Kidney glomerular epithelial cell (primary cell): ENCODE results near the gene AJM1.
"Not testable (repeated sequence)": the region's sequence is repeated elsewhere in the genome, so short reads cannot be mapped to it uniquely, and the experiment has no call there.

Experiments used
- DNase-seq: peaks from one replicate; lab custom pipeline; 2025; lab: John Stamatoyannopoulos, UW

AJM1 gene

DNA sequence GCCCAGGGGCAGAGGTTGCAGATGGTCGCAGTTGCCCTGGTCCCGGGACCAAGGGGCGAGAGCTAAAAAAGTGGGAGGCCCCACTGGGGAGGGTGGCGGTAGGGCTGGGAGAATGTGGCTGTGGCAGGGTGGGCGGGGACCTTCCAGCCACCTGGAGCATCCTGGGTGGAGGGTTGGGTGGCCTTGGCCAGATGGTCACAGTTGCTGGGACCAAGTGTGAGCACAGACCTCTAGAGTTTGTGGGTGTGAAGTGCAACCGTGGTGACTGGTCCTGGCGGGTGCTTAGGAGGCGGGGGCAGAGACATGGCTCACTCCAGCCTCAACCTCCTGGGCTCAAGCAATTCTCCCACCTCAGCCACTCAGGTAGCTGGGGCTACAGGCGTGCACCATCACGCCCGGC, 38.4 kb downstream of the AJM1 start:
- DNase-seq = no peak

DNA sequence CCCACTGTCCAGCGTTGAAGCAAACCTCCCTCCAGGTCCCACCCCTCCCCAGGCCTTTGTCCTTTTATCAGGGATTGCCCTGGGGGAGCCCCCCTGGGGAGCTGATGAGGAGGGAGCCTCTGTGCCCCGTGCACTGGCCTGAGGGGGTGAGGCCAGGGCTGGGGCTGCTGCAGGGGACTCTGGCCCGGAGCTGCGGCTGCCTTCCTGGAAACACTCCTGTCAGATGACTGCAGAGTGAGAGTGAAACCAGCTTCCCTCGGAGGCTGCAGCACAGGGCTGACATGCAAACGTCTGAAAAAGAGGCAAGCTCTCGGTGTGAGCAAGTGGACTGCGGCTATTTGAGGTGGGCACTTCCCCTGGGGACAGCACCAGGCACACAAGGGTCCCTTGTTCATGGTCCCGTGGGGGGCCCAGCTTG, 39.4 kb downstream of the AJM1 start:
- DNase-seq = no peak

DNA sequence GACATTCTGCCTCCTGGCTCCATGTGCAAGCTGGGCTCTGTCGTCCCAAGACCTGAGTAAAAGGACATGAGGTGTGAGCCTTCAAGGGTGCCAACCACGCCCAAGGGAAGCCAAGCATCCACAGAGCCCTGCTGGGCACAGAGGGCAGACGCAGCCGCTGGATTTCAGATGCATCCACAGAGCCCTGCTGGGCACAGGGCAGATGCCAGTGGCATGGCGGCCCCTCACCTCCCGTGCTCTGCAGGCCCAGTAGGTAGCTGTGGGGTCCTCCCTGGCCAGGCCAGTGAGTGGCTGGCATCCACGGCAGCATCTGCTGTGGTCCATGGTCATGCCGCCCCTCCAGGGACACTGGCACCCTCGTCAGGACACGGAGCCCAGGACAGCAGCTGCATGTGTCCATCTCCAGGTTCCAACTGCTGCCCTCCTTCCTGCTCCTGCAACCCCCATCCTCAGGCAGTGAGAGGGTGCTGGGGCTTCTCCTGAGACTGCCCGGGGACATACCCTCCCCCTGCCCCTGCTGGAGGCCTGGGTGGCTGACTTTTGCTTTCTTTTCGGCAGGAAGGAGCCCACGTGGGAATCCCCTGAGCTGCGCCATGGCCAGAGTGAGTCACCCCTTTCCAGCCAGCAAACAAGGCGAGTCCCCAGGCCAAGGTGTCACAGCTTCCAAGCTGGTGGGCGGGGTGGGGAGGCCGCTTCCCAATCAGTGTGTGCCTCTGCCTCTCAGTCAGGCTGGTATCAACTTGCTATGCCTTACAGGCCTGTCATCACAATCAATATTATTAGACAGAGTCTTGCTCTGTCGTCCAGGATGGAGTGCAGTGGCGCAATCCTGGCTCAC, 40.0 kb downstream of the AJM1 start:
- peak; percentile 72 for DNase-seq

DNA sequence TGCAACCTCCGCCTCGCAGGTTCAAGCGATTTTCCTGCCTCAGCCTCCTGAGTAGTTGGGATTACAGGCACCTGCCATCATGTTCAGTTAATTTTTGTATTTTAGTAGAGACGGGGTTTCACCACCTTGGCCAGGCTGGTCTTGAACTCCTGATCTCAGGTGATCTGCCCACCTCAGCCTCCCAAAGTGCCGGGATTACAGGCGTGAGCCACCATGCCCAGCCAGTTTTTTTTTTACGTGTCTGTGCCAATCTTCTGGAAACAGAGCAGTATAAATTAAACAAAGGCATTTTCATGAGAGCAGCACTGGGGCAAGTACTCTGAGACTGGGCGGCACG, 40.6 kb downstream of the AJM1 start:
- DNase-seq = not testable (repeated sequence)

DNA sequence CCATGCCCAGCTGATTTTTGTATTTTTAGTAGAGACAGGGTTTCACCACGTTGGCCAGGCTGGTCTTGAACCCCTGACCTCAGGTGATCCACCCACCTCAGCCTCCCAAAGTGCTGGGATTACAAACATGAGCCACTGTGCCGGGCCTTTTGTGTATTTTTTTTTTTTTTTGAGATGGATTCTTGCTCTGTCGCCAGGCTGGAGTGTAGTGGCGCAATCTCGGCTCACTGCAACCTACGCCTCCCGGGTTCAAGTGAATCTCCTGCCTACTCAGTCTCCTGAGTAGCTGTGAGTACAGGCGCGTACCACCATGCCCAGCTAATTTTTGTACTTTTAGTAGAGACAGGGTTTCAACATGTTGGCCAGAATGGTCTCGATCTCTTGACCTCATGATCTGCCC, 41.4 kb downstream of the AJM1 start:
- not testable (repeated sequence) for DNase-seq

DNA sequence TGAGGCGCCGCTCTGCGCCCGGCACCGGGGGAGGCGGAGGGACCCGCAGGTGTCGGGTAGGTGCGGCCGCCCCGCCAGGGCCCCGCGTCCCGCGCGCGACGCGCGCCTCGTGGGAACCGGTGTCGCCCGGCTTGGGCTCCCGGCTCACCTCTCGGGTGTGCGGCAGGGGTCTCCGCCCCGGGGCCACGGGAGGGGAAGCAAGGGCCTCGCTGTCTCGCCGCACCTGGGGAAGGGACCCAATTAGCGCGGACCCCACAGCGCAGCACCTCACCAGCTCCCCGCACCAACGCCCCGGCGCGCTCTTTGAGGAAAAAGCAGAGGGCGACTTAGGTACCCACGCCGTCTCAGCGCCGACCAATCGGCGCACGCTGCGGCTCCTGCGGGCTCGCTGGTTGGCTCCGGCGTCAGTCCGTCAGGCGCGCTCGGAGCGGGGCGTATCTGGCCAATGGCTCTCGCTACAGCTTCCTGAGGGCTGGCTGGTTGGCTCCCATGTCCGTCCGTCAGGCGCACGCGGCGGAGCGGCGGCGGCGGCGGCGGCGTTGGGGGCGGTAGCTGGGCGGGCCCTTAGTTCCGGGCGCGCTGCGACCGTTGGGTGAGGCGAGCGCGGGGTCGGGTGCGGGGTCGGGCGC, 43.8 kb downstream of the AJM1 start, which contains the start of gene TRAF2:
TSS of gene TRAF2 (plus strand) at position 567 of the 629 bp plus-strand sequence. CDS start 12,225 bp downstream, outside the sequence.
- peak; percentile 91 for DNase-seq

DNA sequence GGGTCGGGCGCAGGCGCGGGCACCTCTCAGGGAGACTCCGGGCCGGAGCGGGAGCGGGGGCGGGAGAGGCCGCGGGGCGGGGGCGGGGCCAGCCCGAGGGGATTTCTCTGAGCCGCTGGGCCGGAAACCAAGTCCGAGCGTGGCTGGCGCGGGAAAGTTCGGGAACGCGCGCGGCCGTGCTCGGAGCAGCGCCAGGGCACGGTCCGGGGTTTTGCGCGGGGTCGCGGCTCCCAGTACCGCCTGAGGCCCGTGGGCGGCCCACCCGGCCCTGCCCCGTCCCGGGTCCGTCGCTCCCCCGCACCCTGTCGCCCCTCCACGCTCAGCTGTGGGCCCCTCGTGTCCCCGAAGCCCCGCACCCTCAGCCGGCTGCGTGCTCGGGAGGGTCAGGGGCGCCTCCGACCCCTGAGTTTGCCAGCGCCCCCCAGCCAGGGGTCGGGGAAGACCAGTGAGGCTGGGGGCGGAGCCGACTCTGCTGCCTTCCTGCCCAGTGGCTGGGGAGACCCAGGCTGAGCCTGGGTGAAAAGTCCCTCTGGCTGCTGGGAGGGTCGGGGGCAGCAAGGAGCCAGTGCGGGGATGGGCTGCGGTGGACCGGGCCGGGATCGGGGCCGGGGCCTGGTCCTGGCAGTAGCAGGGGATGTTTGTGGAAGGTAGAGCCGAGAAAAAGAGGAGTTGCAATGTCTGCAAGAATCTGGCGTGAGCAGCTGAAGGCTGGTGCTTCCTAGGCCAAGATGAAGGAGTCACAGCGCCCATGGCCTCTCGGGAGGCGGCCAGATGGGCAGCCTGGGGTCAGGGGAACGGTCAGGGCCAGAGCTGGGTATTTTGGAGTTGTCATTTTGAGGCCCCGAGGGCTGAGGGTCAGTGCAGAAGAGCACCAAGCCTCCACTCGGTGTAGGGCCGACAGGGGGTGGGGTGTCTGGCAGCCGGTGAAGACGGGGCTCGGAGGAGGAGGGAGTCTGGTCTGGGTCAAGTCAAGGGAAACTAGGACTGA, 44.6 kb downstream of the AJM1 start:
- no peak for DNase-seq

DNA sequence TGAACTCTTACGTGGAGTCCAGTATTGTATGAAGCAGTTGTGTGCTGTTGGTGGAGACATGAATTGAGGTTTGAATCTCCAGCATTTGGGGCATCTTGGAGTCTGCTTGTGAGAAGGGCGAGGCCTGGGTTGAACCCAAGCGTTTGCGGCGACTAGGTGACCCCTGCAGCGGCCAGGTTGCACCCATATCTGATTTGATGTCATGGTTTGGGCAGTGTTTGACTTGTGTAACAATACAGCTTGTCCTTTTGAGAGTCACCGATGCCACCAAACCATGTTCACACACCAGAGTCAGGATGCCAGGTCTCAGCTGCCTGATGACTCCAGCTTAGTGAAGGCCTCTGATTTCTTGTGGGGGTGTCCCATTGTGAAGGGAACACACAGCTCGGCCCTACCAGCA, 46.2 kb downstream of the AJM1 start:
- no peak for DNase-seq

DNA sequence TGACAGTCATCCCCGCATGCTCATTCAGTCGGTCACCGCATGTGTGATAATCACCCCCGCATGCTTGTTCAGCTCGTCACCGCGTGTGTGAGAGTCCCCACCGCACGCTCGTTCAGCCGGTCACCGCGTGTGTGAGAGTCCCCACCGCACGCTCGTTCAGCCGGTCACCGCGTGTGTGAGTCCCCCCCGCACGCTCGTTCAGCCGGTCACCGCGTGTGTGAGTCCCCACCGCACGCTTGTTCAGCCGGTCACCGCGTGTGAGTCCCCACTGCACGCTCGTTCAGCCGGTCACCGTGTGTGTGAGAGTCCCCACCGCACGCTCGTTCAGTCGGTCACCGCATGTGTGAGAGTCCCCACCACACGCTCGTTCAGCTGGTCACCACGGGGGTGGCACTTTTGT, 47.6 kb downstream of the AJM1 start:
- DNase-seq = no peak

DNA sequence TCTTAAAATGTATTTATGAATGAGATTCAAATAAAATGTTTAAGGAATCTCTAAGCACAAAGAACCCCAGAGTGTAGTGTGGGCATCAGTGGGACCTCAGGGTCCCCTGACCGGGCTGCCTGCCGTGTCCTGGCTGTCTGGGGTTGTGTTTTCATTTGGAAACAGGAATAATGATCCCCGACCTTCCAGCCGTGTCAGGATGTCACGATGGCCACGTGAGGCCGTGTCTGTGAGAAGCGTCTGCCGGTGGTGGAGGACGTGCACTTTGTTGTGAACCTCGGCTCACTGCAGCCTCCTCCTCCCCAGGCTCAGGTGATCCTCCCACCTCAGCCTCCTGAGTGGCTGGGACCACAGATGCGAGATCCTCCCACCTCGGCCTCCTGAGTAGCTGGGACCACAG, 48.4 kb downstream of the AJM1 start:
- no peak for DNase-seq
